Measurements from ENCODE around the gene RPL10A.

- TF ChIP-seq CTCF (IDR thresholded peaks at IDR 0.05; ENCODE audit: low read depth, low read length, poor library complexity, severe bottlenecking) (no peak), EZH2phosphoT487 (IDR thresholded peaks at IDR 0.05; ENCODE audit: borderline replicate concordance, low read length) (no peak)
Measured at GRCh38 chr6:35486005-35486925, 18.1 kb downstream of the RPL10A start.

All from DOHH2 (cell line).